NB4 (cell line): ENCODE data around the gene CD96.

Source experiments
- CTCF ChIP-seq: IDR thresholded peaks from one replicate; pipeline ENCODE4 v1.5.1; 2012; ENCODE audit warnings: low read depth, low read length
- MAX ChIP-seq: IDR thresholded peaks from 2 replicates; pipeline ENCODE4 v1.6.1; 2011; ENCODE audit warnings: low read depth, low read length
- POLR2A ChIP-seq: IDR thresholded peaks from 2 replicates; pipeline ENCODE4 v1.6.1; 2011; ENCODE audit warnings: mild to moderate bottlenecking; ENCODE audit not compliant: insufficient read length; ENCODE audit errors: extremely low read depth

GRCh38 chr3:111509308-111509707, 32.7 kb upstream of the CD96 start:
- TF ChIP-seq CTCF: no peak
- TF ChIP-seq MAX: no peak
- no peak for TF ChIP-seq POLR2A
